Measurements from ENCODE around the gene USP10. TPM values are rescaled to one million over a fixed set of nuclear protein-coding genes. Genes with fewer than 3 reads are reported as not detected.
"Not testable (repeated sequence)": the region's sequence is repeated elsewhere in the genome, so short reads cannot be mapped to it uniquely, and the experiment has no call there.

The USP10 gene
- total RNA-seq, 1 donor from 2014 or later: 47.8 TPM

DNA sequence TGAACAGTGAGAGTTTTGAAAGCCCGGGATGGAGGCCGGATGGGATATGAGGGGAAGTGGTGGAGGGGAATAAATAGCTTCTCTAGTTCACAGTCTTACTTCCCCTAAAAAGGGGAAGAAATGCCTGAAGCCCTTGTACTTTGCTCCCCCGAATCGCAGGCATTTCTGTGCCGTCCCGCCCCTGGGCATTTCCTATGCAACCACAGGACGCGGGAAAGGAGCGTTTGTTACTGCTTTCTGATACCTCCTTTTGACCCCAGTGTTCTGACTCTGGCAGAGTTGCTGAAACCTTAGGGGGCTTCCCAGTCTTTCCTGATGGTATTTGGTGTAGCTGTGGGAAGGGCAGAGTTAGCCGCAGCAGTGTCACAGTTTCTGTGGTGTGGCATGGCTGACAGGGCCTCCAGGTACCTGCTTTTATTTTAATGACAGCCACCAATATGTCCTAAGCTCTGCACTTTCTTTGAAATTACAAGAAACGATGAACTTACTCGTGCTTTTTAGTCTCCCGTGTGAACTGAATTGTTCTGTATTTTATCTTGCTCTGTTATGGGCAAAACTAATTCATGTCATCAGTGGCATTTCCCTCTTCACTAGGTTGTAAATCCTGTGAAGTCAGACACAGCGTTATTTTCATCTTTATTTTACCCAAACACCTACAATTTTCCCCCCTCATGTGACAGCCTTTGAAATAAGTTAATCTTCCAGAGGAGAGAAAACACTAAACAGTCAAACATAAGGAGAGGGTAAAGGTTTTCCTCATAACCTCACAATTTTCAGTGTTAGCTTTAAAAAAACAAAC lies 27.1 kb downstream of the USP10 start:
- DNase-seq: no peak

GRCh38 chr16:84728853-84729424 lies 29.1 kb downstream of the USP10 start:
- DNase-seq: no peak

DNA sequence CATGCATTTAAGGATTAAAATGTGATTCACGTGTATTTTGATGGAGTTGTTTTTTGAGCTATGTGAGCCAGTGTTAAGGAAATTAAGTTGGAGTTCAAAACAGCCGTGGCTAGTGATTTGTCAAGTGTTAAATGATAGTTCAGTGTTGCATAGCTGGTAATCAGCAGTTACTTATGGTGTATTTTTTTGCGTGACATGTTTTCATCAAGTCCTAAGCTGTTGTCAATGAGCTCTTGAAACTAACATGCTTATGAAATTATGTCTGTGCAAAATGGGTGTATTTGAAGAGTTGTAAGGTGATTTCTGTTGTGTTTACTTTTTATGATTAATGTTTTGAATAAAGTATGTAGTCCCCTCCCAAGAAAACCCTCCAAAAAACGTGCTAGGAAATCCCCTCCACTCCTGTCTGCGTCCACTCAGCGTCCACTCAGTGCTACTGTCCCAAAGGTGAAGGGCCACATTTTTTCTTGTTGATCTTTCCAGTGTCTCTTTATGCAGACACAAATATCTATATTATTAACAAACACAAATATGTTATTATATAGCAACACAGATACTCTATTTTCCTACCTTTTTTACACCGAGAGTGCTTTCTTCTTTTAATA lies 30.0 kb downstream of the USP10 start:
- no peak for DNase-seq

DNA sequence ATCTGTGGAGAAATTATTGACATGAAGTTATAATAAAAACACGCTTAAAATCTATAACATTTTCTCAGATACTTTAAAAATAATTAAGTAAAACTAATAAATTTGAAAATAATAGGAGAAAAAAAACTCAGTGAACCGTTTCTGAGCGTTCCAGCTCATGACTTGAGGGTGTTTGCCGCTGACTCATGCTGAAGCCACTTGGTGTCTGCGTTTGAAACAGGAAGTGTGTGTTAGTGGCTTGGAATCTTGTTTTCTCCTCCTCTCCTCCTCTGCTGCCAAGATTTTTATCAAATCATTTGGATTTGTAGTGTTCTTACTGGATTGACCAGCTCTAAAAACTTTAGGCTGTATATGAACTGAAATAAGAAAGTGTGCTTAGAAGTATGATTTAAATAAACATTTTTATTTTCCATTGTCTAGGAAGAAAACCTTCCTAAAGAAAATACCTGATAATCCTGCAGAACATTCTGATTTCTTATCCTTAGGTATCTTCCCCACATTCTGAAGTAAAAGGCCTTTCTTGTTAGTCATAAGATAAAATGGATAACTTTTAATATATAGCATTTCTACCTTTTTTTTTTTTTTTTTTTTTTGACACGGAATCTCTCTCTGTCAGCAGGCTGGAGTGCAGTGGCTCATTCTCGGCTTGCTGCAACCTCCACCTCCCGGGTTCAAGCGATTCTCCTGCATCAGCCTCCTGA lies 30.8 kb downstream of the USP10 start:
- peak; percentile 74 for DNase-seq

DNA sequence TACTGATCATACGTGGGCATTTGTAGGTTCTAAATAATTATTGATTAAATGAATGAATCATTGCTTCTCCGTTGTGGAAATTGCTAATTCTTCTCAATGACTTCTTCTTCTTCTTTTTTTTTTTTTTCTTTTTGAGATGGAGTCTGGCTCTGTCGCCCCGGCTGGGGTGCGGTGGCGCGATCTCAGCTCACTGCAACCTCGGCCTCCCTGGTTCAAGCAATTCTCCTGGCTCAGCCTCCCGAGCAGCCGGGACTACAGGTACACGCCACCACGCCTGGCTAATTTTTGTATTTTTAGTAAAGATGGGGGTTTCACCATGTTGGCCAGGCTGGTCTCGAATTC lies 32.5 kb downstream of the USP10 start:
- DNase-seq: not testable (repeated sequence)

DNA sequence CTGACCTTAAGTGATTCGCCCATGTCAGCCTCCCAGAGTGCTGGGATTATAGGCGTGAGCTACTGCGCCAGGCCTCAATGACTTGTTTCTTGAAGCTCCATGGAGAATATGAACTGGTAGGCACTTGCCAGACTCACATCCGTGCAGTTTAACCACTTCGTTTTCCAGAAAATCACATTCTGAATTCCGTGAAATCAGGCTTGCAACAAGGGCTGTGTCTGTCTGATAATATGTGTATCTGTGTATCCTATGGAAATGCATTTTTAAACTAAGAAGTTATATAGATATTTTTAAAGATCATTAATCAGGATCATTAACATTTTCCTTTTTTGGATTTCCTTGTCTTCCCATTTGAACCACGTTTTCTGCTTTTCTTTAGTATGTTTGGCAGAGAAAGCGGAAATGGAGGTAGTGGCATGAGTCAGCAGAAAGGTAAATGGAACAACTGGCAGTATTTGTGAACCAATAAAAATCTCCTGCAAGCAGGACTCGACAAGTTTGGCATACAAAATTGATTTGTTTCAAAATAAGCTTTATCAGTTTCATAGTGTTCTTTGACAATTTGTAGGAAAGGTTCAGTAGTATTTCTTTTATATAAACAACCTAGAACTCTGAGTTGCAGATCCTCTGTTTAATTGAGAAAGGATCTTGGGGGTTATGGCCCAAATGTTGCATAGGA lies 33.0 kb downstream of the USP10 start:
- DNase-seq: no peak

DNA sequence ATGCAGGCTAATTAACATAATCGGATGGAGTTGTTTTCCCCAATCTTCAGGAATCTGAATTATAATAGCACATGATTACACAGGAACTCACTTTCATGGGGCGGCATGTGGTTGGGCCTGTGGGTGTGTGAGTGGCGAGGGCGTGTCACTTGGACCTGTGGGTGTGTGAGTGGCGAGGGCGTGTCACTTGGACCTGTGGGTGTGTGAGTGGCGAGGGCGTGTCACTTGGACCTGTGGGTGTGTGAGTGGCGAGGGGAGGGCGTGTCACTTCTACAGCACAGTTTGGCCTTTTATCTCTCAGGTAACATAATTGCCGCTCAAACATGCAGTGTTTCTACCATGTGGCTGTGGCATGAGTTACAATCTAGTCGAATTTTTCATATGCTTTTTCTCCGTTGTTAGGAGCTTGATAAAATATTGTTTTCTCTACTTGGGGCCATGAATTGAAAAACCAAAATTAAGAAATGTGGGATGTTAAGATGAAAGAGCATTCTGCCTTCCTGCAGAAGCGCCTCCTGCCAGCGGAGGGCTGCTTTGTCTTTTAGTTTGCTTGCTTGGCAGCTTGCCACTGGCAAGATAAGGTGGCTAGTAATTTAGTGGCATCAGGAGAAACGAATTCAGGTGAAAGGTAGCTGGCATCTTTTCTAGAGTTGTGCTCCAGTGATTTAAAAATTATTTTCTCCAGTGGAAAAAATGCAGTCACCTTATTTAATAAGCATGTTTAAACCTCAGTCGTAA lies 36.2 kb downstream of the USP10 start:
- DNase-seq: no peak

DNA sequence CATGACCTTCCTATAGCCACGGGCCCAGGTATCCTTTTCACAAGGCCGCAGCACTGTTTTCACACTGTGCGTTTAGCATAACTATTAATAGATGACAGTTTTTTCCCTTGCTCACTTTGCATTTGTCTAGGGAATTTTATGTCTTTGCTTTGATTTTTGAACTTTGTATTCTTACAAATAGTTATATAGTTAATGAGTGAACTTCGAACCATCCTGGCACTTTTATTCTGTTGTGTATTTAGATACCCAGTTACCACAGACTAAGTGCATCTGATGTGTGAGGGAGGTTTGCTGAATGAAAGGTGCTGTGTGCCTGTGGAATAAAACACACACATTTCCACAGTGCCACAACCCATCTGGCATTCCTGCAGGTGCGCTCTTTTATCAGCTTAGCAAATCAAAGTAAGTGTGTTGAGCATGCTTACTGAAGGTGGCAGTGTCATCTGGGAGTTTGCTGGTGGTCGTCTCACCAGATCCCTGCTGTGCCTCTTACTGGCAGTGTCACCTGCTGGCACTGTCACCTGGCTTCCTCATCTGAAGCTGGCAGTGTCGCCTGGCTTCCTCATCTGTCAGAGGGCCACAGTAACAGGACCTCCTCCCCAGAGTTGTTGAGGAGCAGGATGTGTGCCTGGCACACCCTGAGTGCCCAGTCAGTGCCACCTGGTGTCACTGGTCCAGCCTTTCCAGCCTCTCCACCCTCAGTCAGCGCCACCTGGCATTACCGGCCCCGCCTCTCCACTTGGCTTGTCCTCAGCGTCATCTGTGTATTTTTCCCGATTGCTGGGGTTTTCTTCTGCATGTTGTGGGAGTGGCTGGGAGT lies 37.6 kb downstream of the USP10 start:
- DNase-seq: no peak

DNA sequence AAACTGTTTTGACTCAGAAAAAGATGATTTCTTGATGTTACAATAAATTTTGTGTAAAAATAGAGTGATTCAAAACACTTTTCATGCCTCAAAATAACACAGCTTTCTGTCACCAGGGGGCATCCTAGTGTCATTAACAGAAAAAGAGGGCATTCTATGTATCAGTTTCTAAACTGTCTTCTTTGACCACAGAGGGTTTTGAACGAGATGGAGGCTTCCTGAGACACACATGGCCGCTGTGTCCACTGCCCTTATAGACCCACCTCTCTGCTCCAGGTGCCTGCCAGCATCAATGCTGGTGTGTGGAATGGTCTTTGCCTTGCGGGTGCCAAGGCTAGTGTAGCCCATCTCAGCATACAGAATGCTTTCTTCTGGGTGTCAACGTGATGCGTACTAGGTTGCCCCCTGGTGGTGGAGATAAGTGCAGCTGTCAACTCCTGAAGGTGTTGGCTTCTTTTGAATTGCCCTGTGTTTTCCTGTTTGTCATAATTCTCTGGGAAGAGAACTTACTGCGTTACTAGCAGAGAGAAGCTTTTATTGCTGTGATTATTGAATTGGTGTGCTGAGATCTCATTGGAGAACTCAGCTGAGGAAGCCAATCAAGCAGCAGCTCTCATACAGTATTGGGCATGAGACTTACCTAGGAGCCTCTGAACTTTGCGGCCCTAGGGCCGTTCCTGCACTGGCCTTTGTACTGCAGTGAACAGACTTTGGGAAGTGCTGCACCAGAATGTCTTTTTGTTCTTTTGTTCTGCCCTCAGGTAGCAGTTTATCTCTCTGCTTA lies 38.6 kb downstream of the USP10 start:
- DNase-seq: peak; percentile 82

GRCh38 chr16:84739349-84740124 lies 39.7 kb downstream of the USP10 start:
- DNase-seq: no peak

DNA sequence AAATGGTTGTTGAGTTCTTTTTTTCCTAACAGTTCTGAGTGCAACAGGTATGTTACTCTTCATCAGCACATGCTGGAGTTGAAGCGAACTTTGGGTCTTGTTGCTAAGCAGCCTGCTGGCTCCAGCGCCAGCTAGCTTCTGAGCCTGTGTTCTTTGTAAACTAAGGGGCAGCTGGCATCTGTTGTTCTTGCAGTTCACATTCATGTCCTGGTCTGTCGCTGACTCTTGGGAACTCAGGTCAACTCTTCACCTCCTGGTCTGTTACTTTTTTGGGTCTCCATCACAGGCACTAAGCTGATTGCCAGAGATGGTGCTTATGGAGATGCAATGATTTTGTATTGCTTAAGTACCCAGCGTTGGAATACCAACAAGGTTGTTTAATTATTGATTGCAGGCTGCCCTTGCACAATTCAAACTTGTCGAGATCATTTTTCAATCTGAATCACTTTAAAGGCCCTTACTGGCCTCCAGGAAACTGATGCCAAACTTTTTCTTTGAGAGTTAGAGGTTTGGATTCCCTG lies 40.9 kb downstream of the USP10 start:
- no peak for DNase-seq

DNA sequence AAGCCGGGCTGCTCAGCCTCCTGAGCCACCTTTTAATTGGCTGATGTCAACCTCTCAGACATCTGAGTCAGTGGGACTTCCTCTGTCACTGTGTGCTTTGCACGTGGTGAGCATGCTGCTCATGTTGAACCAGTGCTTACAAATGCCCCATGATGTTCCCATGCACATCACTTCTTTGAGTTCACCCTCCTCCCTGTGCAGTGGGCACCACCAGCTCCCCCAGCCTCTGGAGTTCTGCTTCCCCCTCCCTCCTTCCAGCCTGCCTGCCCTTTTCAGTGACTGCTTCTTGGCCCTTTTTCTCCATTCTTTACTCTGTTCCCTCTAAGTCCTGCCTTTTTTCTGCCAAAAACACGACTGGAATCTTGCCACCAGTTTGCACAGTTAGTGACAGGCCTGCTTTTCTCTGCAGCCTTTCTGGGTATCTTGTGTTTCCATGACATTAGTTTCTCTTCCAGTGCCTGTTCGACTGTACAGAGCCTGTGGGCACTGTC lies 41.6 kb downstream of the USP10 start:
- DNase-seq: peak; percentile 76

- no peak for DNase-seq
Measured at GRCh38 chr16:84742641-84743092, 42.9 kb downstream of the USP10 start.

- DNase-seq: no peak
Measured at GRCh38 chr16:84746231-84746630, 46.4 kb downstream of the USP10 start.

- no peak for DNase-seq
Measured at GRCh38 chr16:84746875-84747274, 47.1 kb downstream of the USP10 start.

DNA sequence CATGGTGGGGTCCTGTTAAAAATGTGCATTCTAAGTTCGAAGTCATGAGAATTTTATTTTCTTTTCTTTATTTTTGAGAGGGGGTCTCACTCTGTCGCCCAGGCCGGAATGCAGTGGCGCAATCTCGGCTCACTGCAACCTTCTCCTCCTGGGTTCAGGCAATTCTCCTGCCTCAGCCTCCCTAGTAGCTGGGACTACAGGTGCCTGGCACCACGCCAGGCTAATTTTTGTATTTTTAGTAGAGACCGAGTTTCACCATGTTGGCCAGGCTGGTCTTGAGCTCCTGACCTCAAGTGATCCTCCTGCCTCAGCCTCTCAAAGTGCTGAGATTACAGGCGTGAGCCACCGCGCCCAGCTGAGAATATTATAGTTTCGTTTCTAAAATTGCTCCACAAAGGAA lies 48.4 kb downstream of the USP10 start:
- DNase-seq: not testable (repeated sequence)

GRCh38 chr16:84749072-84749471 lies 49.3 kb downstream of the USP10 start:
- no peak for DNase-seq

DNA sequence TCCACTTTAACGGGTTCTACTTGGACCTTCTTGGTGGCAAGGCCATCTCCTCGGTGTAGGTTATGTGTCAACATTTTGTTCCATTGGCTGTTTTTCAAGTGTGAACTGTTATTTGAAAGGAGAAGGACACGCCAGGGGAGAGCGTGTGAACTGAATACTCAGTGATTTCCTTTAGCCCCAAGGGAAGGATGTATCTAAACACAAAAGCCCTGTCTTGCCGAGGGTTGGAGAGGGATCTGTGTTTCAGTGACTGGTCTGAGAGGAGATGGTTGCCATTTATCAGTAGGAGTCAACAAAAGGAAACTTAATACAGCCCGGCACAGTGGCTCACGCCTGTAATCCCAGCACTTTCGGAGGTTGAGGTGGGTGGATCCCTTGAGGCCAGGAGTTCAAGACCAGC lies 50.0 kb downstream of the USP10 start:
- DNase-seq: no peak

DNA sequence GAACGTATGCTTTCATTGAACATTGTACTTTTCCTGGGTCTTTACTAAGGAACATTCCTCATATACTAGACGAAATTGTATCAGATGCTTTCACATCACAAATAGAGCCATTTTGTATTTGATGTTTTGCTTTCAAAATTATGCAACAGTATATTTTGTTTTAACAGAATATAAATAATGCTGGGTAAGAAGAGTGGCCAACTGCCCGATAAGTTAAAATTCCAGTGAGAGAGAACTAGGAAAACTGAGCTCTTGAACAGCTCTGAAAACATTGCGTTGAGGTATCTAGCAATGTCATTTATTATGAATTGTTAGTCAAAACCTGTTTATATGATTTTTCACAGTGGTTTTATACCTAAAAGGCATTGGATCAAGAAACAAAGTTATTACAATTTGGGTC lies 50.8 kb downstream of the USP10 start:
- DNase-seq: no peak

All from tongue (tissue), 2 donors.